CD1c-positive myeloid dendritic cell (primary cell): ENCODE results near the gene ZNF135.

Experiments used
- DNase-seq: peaks from one replicate; pipeline ENCODE4 v3.0.0-alpha.2; 2016; ENCODE audit errors: extremely low spot score

Gene ZNF135

GRCh38 chr19:58093071-58093470, 34.0 kb downstream of the ZNF135 start:
- DNase-seq: no peak

GRCh38 chr19:58095328-58095727, 36.2 kb downstream of the ZNF135 start:
- no peak for DNase-seq

GRCh38 chr19:58096884-58097283, 37.8 kb downstream of the ZNF135 start:
- DNase-seq: no peak

GRCh38 chr19:58097349-58097748, 38.3 kb downstream of the ZNF135 start:
- no peak for DNase-seq

- peak; percentile 98 for DNase-seq
Measured at GRCh38 chr19:58097781-58098681, 38.9 kb downstream of the ZNF135 start, which contains the start of gene ZSCAN18. Gene ZSCAN18, minus strand, starts transcription at chr19:58098231. Its CDS starts 7,964 bp downstream, at chr19:58090267.

GRCh38 chr19:58098682-58098998, 39.6 kb downstream of the ZNF135 start:
- DNase-seq: peak; percentile 2

- no peak for DNase-seq
Measured at GRCh38 chr19:58107778-58108545, 48.9 kb downstream of the ZNF135 start.

- DNase-seq: no peak
Measured at GRCh38 chr19:58108546-58108817, 49.4 kb downstream of the ZNF135 start.

- DNase-seq: no peak
Measured at GRCh38 chr19:58117841-58118575, 58.9 kb downstream of the ZNF135 start.

GRCh38 chr19:58118979-58119733, 60.1 kb downstream of the ZNF135 start:
- DNase-seq: no peak
